HL-60 (cell line): Measurements from ENCODE around the gene MYPN.

ENCODE experiments used
- DNase-seq, 2 experiments: peaks; one replicate each; pipeline ENCODE4 v3.0.0-alpha.2; 2010 to 2020; ENCODE audit warnings: low read depth in 1 of 2, low spot score in 1 of 2
- H3K27ac ChIP-seq: fragments of 250-450 bp; sonication (Bioruptor Pico); replicated peaks from 2 replicates; pipeline ENCODE4 v1.5.1; 2020; ENCODE audit warnings: mild to moderate bottlenecking, moderate library complexity
- H3K27me3 ChIP-seq: fragments of 250-450 bp; sonication (Bioruptor Pico); 2 replicates; pipeline ENCODE4 v1.5.1; 2021; ENCODE audit warnings: mild to moderate bottlenecking, moderate library complexity; ENCODE audit not compliant: insufficient read depth, poor library complexity, severe bottlenecking
- H3K4me3 ChIP-seq: replicated peaks from 2 replicates; pipeline ENCODE4 v1.5.1; 2011; ENCODE audit warnings: mild to moderate bottlenecking, control low read depth, low read length; ENCODE audit not compliant: insufficient read depth
- CTCF ChIP-seq: IDR thresholded peaks from one replicate; pipeline ENCODE4 v1.5.1; 2011; ENCODE audit warnings: low read length, control low read depth, inconsistent platforms; ENCODE audit not compliant: insufficient read depth
- GABPA ChIP-seq: IDR thresholded peaks from 2 replicates; pipeline ENCODE4 v1.6.1; 2012; ENCODE audit warnings: low read depth
- POLR2AphosphoS5 ChIP-seq: IDR thresholded peaks from 2 replicates; pipeline ENCODE4 v1.6.1; 2012; ENCODE audit warnings: low read depth
- REST ChIP-seq: IDR thresholded peaks from 2 replicates; pipeline ENCODE4 v1.6.1; 2012; ENCODE audit warnings: low read depth; ENCODE audit not compliant: insufficient replicate concordance
- SPI1 ChIP-seq: IDR thresholded peaks from 2 replicates; pipeline ENCODE4 v1.6.1; 2012; ENCODE audit warnings: low read depth, mild to moderate bottlenecking, borderline replicate concordance

Gene MYPN

GRCh38 chr10:68218786-68219185 is 109.5 kb downstream of the MYPN start:
- H3K4me3 ChIP-seq = no peak overlapping the region
- no peak for DNase-seq
- no peak overlapping the region for H3K27ac ChIP-seq
- no peak for TF ChIP-seq REST
- TF ChIP-seq GABPA = no peak
- no peak for TF ChIP-seq POLR2AphosphoS5
- TF ChIP-seq SPI1 = no peak
- TF ChIP-seq CTCF = no peak
- no peaks in the 10 kb centered on the region for H3K27me3 ChIP-seq

- Histone ChIP-seq H3K4me3 (no peak overlapping the region), H3K27ac (no peak overlapping the region), H3K27me3 (no peaks in the 10 kb centered on the region)
- no peak for DNase-seq
- TF ChIP-seq SPI1 (no peak), GABPA (no peak), CTCF (no peak), POLR2AphosphoS5 (no peak), REST (no peak)
Measured at GRCh38 chr10:68221196-68221595, 111.9 kb downstream of the MYPN start.

GRCh38 chr10:68222391-68222790 is 113.1 kb downstream of the MYPN start:
- no peaks in the 10 kb centered on the region for H3K27me3 ChIP-seq
- no peak overlapping the region for H3K27ac ChIP-seq
- no peak overlapping the region for H3K4me3 ChIP-seq
- DNase-seq = no peak
- TF ChIP-seq SPI1 (no peak), REST (no peak), POLR2AphosphoS5 (no peak), CTCF (no peak), GABPA (no peak)
